ENCODE results near the gene MPZL2.
"Not testable (repeated sequence)": the region's sequence is repeated elsewhere in the genome, so short reads cannot be mapped to it uniquely, and the experiment has no call there.

The MPZL2 gene

DNA sequence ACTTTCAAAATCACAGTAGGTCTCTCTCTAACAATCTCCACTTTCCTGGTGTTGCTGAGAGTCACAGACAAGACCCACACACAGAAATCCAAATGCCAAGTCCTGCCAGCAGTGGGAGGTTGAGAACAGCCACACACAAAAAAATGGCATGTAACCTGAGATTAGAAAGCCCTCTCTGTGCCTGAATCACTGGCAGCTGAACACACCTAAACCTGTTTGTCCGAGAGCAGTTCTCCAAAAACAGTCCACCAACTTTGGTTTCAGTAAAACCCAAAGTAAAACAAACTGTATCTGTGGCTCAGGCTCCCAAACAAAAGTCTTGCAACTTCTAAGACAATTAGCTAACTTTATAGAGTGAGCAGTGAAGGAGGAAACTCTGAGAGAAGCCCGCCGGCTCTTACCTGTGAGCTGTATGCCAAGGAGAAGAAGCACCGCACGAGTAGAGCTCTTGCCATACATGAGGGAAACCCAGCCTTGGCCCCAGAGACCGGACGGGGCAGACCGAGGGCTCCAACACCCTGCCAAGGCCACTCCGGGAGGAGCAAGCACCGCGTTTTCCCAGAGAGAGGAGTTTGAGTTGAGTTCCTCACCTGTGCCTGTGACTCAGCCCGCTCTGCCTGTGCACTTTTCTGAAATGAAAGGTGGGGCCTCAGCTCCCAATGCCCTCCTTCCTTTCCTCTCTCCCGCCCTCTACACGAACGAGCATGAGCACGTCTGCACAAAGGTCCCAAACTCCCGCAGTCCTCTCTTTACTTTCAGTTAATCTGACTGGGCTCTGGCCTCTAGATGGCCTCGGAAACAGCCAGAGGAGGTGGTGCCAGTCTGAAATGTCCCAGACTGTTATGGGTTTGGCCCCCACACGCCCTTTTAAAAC, at the start of gene MPZL2:
Gene MPZL2, minus strand, starts transcription at position 603 of the 874 bp plus-strand sequence. Its CDS starts 144 bp downstream, at position 459.
- no peak for DNase-seq (ENCODE audit: low read depth in 1 of 2, low spot score in 1 of 2)

GRCh38 chr11:118313242-118313641, 49.1 kb upstream of the MPZL2 start:
- no peak for DNase-seq (ENCODE audit: low read depth in 1 of 2, low spot score in 1 of 2)

GRCh38 chr11:118312328-118312727, 48.2 kb upstream of the MPZL2 start:
- DNase-seq (ENCODE audit: low read depth in 1 of 2, low spot score in 1 of 2): no peak

DNA sequence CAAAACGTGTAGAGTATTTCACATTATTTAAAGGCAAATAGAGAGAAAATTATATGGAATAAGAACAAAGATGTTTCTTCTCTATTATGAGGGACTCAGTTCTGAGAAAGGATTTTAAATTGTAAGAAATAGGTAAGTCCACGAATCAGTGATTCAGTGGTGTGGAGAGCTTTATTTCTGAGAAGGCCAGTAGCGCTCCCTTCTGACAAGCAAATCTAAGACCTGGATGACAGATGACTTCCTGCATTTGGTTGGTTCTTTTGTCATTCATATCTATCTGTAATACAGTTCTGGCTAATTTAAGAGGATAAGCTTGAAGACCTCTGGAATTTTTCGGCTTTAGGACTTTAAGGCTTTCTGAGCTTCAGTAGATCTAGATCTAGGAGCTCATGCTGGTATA, 47.4 kb upstream of the MPZL2 start:
- no peak for DNase-seq (ENCODE audit: low read depth in 1 of 2, low spot score in 1 of 2)

- no peak for DNase-seq (ENCODE audit: low read depth in 1 of 2, low spot score in 1 of 2)
Measured at GRCh38 chr11:118310781-118311485, 46.8 kb upstream of the MPZL2 start.

DNA sequence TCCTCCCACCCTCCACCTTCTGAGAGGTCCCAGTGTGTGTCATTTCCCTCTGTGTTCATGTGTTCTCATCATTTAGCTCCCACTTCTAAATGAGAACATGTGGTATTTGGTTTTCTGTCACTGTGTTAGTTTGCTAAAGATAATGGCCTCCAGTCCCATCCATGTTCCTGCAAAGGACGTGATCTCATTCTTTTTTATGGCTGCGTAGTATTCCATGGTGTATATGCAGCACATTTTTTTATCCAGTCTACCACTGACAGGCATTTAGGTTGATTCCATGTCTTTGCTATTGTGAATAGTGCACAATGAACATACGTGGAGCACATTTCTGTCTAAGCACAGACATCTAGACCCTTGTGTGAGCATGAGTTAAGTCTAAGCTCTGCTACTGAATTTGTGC, 46.2 kb upstream of the MPZL2 start:
- no peak for DNase-seq (ENCODE audit: low read depth in 1 of 2, low spot score in 1 of 2)

GRCh38 chr11:118308995-118309528, 45.0 kb upstream of the MPZL2 start:
- not testable (repeated sequence) for DNase-seq (ENCODE audit: low read depth in 1 of 2, low spot score in 1 of 2)

DNA sequence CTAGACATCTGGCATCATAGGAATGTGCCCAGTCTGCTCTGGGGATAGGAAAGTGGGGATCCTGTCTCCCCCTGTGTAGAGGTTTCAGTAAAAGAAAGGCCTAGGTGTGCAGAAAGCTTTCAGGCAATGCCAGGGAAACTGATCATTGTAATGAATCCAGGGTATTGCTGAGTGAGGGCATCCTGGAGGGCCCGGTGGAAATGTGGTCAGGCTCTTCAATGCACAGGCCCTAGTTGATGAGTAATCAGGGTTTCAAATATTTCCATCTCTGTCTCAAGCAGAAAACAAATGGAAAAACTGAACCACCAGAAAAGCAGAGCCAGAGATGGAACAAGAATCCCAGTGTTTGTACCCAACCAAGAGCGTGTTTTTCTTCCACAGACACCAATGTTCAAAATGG, 42.5 kb upstream of the MPZL2 start:
- no peak for DNase-seq (ENCODE audit: low read depth in 1 of 2, low spot score in 1 of 2)

- no peak for DNase-seq (ENCODE audit: low read depth in 1 of 2, low spot score in 1 of 2)
Measured at GRCh38 chr11:118305726-118306125, 41.6 kb upstream of the MPZL2 start.

- DNase-seq (ENCODE audit: low read depth in 1 of 2, low spot score in 1 of 2): peak; percentile 37 to 52
Measured at GRCh38 chr11:118304568-118305248, 40.6 kb upstream of the MPZL2 start, which contains the start of gene CD3E. Gene CD3E (plus strand): TSS chr11:118304730. CDS start chr11:118304953, 223 bp downstream.

GRCh38 chr11:118304227-118304567, 40.1 kb upstream of the MPZL2 start:
- no peak for DNase-seq (ENCODE audit: low read depth in 1 of 2, low spot score in 1 of 2)

DNA sequence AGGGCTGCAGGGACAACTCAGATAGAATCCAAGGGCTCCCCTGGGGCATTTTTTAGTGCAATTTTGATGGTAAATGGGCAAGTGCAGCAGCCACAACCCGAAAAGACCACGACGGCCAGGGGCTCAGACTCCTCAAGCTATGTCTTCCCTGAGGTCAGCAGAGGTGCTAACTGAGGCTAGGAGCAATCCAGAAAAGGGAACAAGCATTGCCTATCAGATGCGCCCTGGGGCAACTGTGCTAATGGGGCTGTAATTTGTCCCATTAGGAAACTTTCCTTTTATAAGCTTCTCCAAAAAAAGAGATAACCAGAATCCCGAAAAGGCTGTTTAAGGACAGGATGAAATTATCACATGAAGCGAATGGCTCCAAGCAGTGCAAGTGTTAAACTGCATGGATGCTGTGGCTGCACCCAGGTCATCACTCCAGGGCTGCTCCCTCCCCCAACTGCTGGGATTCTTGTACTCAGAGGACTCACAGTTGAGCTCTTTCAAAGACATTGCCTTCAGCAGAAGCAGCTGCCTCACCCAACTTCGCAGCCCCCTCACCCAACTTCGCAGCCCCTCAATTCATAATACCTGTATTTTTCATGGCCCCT, 37.6 kb upstream of the MPZL2 start:
- no peak for DNase-seq (ENCODE audit: low read depth in 1 of 2, low spot score in 1 of 2)

GRCh38 chr11:118295815-118296454, 31.8 kb upstream of the MPZL2 start:
- DNase-seq (ENCODE audit: low read depth in 1 of 2, low spot score in 1 of 2): no peak

DNA sequence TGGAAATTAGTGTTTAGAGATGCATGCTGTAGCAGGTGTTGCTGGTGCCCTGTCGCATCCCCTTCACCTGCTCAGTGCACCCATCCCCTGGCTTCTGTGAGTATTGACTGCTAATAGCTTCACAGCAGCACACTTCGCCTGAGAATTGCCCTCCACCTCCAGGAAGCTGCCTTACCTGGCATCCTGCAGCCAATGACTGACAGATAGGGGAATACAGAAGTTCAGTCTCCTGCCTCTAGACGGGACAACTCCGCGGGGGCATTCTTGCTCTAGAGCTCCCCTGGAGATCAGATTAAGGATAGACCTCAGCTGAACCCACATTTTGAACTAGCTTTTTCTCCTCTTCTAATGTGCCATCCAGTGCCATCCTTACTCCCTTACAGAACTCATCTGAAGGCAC, 31.1 kb upstream of the MPZL2 start:
- DNase-seq (ENCODE audit: low read depth in 1 of 2, low spot score in 1 of 2): no peak

GRCh38 chr11:118294053-118294452, 30.0 kb upstream of the MPZL2 start:
- DNase-seq (ENCODE audit: low read depth in 1 of 2, low spot score in 1 of 2): no peak

- no peak for DNase-seq (ENCODE audit: low read depth in 1 of 2, low spot score in 1 of 2)
Measured at GRCh38 chr11:118291477-118292135, 27.5 kb upstream of the MPZL2 start.

DNA sequence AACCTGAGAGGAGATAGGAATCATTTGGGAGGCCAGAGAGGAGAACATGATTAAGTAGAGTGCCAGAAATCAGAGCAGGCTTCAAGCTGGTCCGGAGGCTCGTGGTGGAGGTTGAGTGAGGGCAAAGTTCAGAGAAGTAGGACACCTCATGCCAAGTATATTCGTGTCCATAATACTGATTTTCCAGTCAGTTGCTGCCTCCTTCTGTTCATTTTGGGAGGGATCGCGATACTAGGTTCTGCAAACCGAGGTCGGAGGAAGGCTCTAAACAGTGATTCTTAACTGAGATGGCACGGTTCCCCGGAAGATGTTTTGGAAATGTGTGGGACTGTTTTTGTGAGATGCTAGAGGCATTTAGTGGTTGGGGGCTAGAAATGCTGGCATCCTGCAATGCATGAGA, 26.8 kb upstream of the MPZL2 start:
- DNase-seq (ENCODE audit: low read depth in 1 of 2, low spot score in 1 of 2): no peak

DNA sequence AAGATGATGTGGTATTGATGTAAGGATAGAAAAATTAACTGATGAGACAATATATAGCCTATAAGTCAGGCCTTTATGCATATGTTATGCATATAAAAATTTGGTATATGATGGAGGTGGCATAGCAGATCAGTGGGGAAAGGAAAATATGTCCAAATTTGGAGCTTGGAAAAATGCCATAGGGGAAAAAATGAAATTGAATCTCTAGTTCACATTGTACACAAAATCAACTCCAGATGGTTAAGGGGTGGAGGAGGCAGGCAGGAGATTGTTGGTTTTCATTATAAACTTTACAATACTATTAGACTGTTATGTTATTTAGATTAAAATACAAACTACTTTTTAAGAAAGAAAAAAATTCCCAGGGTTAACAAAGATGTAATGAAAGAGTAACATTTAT, 25.3 kb upstream of the MPZL2 start:
- no peak for DNase-seq (ENCODE audit: low read depth in 1 of 2, low spot score in 1 of 2)

GRCh38 chr11:118287006-118287405, 22.9 kb upstream of the MPZL2 start:
- DNase-seq (ENCODE audit: low read depth in 1 of 2, low spot score in 1 of 2): no peak

GRCh38 chr11:118286545-118286944, 22.4 kb upstream of the MPZL2 start:
- DNase-seq (ENCODE audit: low read depth in 1 of 2, low spot score in 1 of 2): no peak

Data from activated T-helper 1 cell treated with anti-CD3 and anti-CD28 coated beads, Interleukin-2, amount 50 U/mL, for 16 hours (primary cell).